ENCODE results near the gene NSF.

GRCh38 chr17:46796956-46797530 lies 206.6 kb downstream of the NSF start:
- TF ChIP-seq, protein P1, sequence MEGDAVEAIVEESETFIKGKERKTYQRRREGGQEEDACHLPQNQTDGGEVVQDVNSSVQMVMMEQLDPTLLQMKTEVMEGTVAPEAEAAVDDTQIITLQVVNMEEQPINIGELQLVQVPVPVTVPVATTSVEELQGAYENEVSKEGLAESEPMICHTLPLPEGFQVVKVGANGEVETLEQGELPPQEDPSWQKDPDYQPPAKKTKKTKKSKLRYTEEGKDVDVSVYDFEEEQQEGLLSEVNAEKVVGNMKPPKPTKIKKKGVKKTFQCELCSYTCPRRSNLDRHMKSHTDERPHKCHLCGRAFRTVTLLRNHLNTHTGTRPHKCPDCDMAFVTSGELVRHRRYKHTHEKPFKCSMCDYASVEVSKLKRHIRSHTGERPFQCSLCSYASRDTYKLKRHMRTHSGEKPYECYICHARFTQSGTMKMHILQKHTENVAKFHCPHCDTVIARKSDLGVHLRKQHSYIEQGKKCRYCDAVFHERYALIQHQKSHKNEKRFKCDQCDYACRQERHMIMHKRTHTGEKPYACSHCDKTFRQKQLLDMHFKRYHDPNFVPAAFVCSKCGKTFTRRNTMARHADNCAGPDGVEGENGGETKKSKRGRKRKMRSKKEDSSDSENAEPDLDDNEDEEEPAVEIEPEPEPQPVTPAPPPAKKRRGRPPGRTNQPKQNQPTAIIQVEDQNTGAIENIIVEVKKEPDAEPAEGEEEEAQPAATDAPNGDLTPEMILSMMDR (IDR thresholded peaks at IDR 0.05), result no peak
- TF ChIP-seq POLR2A (IDR thresholded peaks at IDR 0.05), result no peak

Measured in uterus (tissue), 2 donors.